HCT116 (cell line): ENCODE measurements around the gene KRT81. TPM values are rescaled to one million over a fixed set of nuclear protein-coding genes. Genes with fewer than 3 reads are reported as not detected.

ENCODE experiments used
- ATAC-seq: fragments of 200-7000 bp; cut with Tn5 transposase; 2 replicates; pipeline ENCODE4 v1.9.1; 2020; ENCODE audit warnings: mild to moderate bottlenecking, moderate library complexity
- BruUV-seq: library from RNA; stranded (reverse); fragments of 400-500 nt; replicated peaks from 2 replicates; lab custom pipeline; 2021; lab: Mats Ljungman, UMichigan
- CTCF ChIA-PET: fragments of 300-600 bp; sonication (Branson Sonifier 250); formaldehyde crosslinking; loops from one replicate; lab custom pipeline; 2021; ENCODE audit warnings: antibody characterized with exemption; lab: Charles Lee
- POLR2A ChIA-PET: fragments of 300-600, 350-600 bp; sonication (Branson Sonifier 250); formaldehyde crosslinking; loops from one replicate; lab custom pipeline; 2021; ENCODE audit warnings: antibody characterized with exemption; lab: Charles Lee
- RAD21 ChIA-PET, 2 experiments: fragments of 300-600 bp; sonication (Branson Sonifier 250); formaldehyde crosslinking; loops; one replicate each; lab custom pipeline; 2023; ENCODE audit warnings: low total read pairs in 2 of 2; ENCODE audit not compliant: uncharacterized antibody in 2 of 2, unreplicated experiment in 2 of 2, low non-redundant PET in 1 of 2; lab: Charles Lee
- DNase-seq: peaks from one replicate; pipeline ENCODE4 v3.0.0-alpha.2; 2010; ENCODE audit warnings: low read depth, low spot score
- H2AFZ ChIP-seq: fragments of 200-600 bp; shearing (Covaris generic), sonication (generic); 2 replicates; pipeline ENCODE4 v1.6.1; 2017; ENCODE audit warnings: low read depth, mixed run types, mixed read lengths, antibody characterized with exemption, low read length; ENCODE audit not compliant: poor library complexity, severe bottlenecking
- H3K27ac ChIP-seq: 2 replicates; pipeline ENCODE4 v1.5.1; 2012; ENCODE audit warnings: low read depth, low read length
- H3K27me3 ChIP-seq: fragments of 200-600 bp; sonication (generic); 2 replicates; pipeline ENCODE4 v1.6.1; 2016; ENCODE audit warnings: mixed run types, low read length, mixed read lengths; ENCODE audit not compliant: insufficient read depth
- H3K36me3 ChIP-seq, 2 experiments: fragments of 200-500 bp in 1 of 2; fragments of 200-600 bp in 1 of 2; sonication (Bioruptor generic) in 1 of 2; sonication (generic) in 1 of 2; 2 replicates each; pipeline versions ENCODE4 v1.5.1 to v1.6.1; 2014 to 2016; ENCODE audit warnings: low read length in 2 of 2, inconsistent platforms in 1 of 2, mixed read lengths in 1 of 2, mixed run types in 1 of 2; ENCODE audit not compliant: insufficient read depth in 2 of 2, control insufficient read depth in 1 of 2
- H3K4me1 ChIP-seq, 2 experiments: fragments of 200-600 bp in 1 of 2; sonication (generic) in 1 of 2; 2 replicates each; pipeline versions ENCODE4 v1.5.1 to v1.6.1; 2012 to 2017; ENCODE audit warnings: low read length in 2 of 2, inconsistent platforms in 1 of 2, mild to moderate bottlenecking in 1 of 2, mixed read lengths in 1 of 2, mixed run types in 1 of 2, moderate library complexity in 1 of 2; ENCODE audit not compliant: insufficient read depth in 2 of 2, control insufficient read depth in 1 of 2
- H3K4me2 ChIP-seq: fragments of 200-600 bp; sonication (generic); 2 replicates; pipeline ENCODE4 v1.6.1; 2017; ENCODE audit warnings: mixed run types, low read length, mixed read lengths
- H3K4me3 ChIP-seq, 2 experiments: fragments of 200-600 bp in 1 of 2; sonication (generic) in 1 of 2; replicated peaks in 1 of 2; 2 replicates each; pipeline ENCODE4 v1.5.1; 2011 to 2016; ENCODE audit warnings: low read length in 2 of 2, control low read depth in 1 of 2, low read depth in 1 of 2, mild to moderate bottlenecking in 1 of 2, mixed read lengths in 1 of 2, mixed run types in 1 of 2
- H3K79me2 ChIP-seq: fragments of 200-600 bp; sonication (generic); 2 replicates; pipeline ENCODE4 v1.6.1; 2017; ENCODE audit warnings: mild to moderate bottlenecking, mixed run types, low read length, moderate library complexity, mixed read lengths; ENCODE audit not compliant: insufficient read depth
- H3K9ac ChIP-seq: fragments of 200-600 bp; sonication (generic); 2 replicates; pipeline ENCODE4 v1.6.1; 2016; ENCODE audit warnings: low read length, mixed read lengths
- H3K9me2 ChIP-seq: fragments of 200-600 bp; sonication (generic), shearing (Covaris generic); 2 replicates; pipeline ENCODE4 v1.6.1; 2017; ENCODE audit warnings: mixed run types, mild to moderate bottlenecking, moderate library complexity; ENCODE audit not compliant: insufficient read depth
- H3K9me3 ChIP-seq, 2 experiments: fragments of 200-500 bp in 1 of 2; fragments of 200-600 bp in 1 of 2; sonication (Bioruptor generic) in 1 of 2; sonication (generic) in 1 of 2; 2 replicates each; pipeline ENCODE4 v1.6.1; 2014 to 2017; ENCODE audit warnings: low read length in 2 of 2, mixed read lengths in 2 of 2, inconsistent platforms in 1 of 2, low read depth in 1 of 2, mild to moderate bottlenecking in 1 of 2, mixed run types in 1 of 2, moderate library complexity in 1 of 2; ENCODE audit not compliant: control insufficient read depth in 1 of 2, insufficient read depth in 1 of 2
- H4K20me1 ChIP-seq: fragments of 200-600 bp; sonication (generic), shearing (Covaris generic); 2 replicates; pipeline ENCODE4 v1.6.1; 2017; ENCODE audit warnings: mixed run types, mild to moderate bottlenecking, moderate library complexity; ENCODE audit not compliant: insufficient read depth
- CEBPB ChIP-seq: IDR thresholded peaks from 2 replicates; pipeline ENCODE4 v1.6.1; 2012; ENCODE audit warnings: low read depth
- ELF1 ChIP-seq: IDR thresholded peaks from 2 replicates; pipeline ENCODE4 v1.6.1; 2012; ENCODE audit warnings: low read depth, borderline replicate concordance
- POLR2A ChIP-seq: IDR thresholded peaks from 2 replicates; pipeline ENCODE4 v1.7.0; 2011; ENCODE audit warnings: borderline replicate concordance; ENCODE audit not compliant: insufficient read depth, insufficient read length; ENCODE audit errors: extremely low read depth
- RAD21 ChIP-seq: IDR thresholded peaks from 2 replicates; pipeline ENCODE4 v1.6.1; 2012; ENCODE audit warnings: low read depth, mild to moderate bottlenecking
- YY1 ChIP-seq: IDR thresholded peaks from 2 replicates; pipeline ENCODE4 v1.6.1; 2011; ENCODE audit warnings: low read length, low read depth, moderate library complexity, mild to moderate bottlenecking; ENCODE audit not compliant: insufficient replicate concordance; ENCODE audit errors: extremely low read depth
- ZFX ChIP-seq: fragments of 450-650 bp; IDR thresholded peaks from 2 replicates; pipeline ENCODE4 v1.6.1; 2017
- intact Hi-C: fragments of 100-400 bp; cut with micrococcal nuclease; formaldehyde crosslinking; loops from 2 replicates; pipeline ENCODE4 v1.10.0; 2022
- total RNA-seq: library from RNA; stranded (reverse); gene quantifications from one replicate; pipeline ENCODE4 v1.2.1, GENCODE V29; 2021; ENCODE audit not compliant: unreplicated experiment
- TF ChIP-seq, protein P1 (sequence below): IDR thresholded peaks from 2 replicates; pipeline ENCODE4 v1.6.1; 2012; ENCODE audit warnings: low read depth
- TF ChIP-seq, protein P2 (sequence below), 3 experiments: fragments of 200-600 bp in 1 of 3; sonication (generic) in 1 of 3; IDR thresholded peaks in 2 of 3; conservative IDR thresholded peaks in 1 of 3; 2 replicates each; pipeline ENCODE4 v1.5.1; 2012 to 2017; ENCODE audit warnings: low read depth in 2 of 3, low read length in 2 of 3, antibody characterized with exemption in 1 of 3, borderline replicate concordance in 1 of 3, control low read depth in 1 of 3, mild to moderate bottlenecking in 1 of 3, mixed read lengths in 1 of 3, mixed run types in 1 of 3, moderate library complexity in 1 of 3; ENCODE audit not compliant: insufficient read depth in 1 of 3

KRT81 gene
- total RNA-seq, 1 experiment from 2014 or later: 0.84 TPM

DNA sequence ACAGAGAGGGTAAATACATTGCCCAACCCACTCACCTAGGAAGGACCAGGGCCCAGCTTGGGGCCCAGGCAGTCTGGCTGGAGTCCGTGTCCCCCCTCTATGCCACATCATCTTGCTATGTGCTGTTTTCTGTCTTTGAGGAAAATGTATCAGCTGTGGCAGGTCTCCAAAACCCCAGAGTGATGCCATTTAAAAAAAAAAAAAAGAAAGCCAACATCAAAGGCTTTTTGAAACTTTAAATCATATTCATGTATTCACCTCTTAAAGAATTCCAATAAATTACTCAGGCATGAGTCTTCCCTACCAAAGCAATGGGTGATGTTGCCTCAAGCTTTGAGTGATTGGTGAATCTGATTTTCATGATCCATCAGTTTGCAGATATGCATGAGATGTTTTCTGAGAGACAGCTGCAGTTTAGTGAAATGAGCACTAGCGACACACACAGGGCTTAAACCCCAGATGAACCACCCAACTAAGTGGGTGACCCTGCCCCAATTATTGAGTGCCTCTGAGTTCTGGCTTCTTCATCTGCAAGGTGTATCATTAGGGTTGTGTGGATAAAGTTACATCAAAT, 6.1 kb downstream of the KRT81 start (continued):
- TF ChIP-seq, protein P1, sequence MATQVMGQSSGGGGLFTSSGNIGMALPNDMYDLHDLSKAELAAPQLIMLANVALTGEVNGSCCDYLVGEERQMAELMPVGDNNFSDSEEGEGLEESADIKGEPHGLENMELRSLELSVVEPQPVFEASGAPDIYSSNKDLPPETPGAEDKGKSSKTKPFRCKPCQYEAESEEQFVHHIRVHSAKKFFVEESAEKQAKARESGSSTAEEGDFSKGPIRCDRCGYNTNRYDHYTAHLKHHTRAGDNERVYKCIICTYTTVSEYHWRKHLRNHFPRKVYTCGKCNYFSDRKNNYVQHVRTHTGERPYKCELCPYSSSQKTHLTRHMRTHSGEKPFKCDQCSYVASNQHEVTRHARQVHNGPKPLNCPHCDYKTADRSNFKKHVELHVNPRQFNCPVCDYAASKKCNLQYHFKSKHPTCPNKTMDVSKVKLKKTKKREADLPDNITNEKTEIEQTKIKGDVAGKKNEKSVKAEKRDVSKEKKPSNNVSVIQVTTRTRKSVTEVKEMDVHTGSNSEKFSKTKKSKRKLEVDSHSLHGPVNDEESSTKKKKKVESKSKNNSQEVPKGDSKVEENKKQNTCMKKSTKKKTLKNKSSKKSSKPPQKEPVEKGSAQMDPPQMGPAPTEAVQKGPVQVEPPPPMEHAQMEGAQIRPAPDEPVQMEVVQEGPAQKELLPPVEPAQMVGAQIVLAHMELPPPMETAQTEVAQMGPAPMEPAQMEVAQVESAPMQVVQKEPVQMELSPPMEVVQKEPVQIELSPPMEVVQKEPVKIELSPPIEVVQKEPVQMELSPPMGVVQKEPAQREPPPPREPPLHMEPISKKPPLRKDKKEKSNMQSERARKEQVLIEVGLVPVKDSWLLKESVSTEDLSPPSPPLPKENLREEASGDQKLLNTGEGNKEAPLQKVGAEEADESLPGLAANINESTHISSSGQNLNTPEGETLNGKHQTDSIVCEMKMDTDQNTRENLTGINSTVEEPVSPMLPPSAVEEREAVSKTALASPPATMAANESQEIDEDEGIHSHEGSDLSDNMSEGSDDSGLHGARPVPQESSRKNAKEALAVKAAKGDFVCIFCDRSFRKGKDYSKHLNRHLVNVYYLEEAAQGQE: no peak
- TF ChIP-seq, protein P2, sequence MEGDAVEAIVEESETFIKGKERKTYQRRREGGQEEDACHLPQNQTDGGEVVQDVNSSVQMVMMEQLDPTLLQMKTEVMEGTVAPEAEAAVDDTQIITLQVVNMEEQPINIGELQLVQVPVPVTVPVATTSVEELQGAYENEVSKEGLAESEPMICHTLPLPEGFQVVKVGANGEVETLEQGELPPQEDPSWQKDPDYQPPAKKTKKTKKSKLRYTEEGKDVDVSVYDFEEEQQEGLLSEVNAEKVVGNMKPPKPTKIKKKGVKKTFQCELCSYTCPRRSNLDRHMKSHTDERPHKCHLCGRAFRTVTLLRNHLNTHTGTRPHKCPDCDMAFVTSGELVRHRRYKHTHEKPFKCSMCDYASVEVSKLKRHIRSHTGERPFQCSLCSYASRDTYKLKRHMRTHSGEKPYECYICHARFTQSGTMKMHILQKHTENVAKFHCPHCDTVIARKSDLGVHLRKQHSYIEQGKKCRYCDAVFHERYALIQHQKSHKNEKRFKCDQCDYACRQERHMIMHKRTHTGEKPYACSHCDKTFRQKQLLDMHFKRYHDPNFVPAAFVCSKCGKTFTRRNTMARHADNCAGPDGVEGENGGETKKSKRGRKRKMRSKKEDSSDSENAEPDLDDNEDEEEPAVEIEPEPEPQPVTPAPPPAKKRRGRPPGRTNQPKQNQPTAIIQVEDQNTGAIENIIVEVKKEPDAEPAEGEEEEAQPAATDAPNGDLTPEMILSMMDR (IDR thresholded peaks at IDR 0.05 in 2 of 3, conservative IDR thresholded peaks at IDR 0.05 in 1 of 3; ENCODE audit: borderline replicate concordance in 1 of 3, insufficient read depth in 1 of 3, low read depth in 2 of 3, low read length in 2 of 3): no peak
- TF ChIP-seq CEBPB: no peak
- no peak for TF ChIP-seq POLR2A
- TF ChIP-seq YY1: no peak
- no peak for TF ChIP-seq ZFX

DNA sequence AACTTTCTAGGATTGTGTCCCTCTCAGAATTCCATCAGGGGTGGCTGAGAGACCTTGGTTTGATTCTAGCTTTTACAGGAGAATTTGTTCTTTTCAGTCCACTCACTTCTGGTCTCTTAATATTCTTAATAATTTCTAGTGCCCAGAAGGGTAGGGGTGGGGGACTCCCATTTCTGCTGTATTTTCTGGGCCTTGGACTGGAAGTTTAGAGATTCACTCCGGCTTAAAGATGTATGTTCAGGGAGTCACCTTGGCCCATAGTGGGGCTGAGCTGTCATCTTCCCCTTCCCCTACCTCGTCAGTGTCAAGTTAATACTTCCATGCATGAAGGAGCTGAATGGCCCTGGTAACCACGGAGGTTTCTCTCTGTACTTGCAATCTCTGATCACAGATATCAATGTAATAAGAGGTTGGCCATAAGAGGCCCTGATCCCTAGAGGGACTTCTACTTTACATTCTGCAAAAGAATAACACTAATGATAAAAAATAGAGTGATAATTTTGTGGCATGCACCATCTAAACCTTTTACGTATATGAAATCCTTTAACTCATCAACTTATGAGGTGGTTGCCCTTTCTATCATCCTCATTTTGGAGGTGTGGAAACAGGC, 6.7 kb downstream of the KRT81 start:
- POLR2A ChIA-PET: interaction anchor here (1.0 to 1.9 kb wide), 4 partner anchors 24 to 138 kb away, joined by 3 to 5 read pairs (median 4); no protein-coding TSS in a partner anchor
- intact Hi-C loops: loop anchor here (5.0 kb wide), 1 partner anchor 588 kb away; no protein-coding TSS in a partner anchor
- H2AFZ ChIP-seq: no peak overlapping the region
- ATAC-seq (no peak), DNase-seq (no peak)
- H3K36me3 ChIP-seq: no peaks in the 10 kb centered on the region
- TF ChIP-seq RAD21 (no peak), ELF1 (no peak)
- H3K4me3 ChIP-seq: no peak overlapping the region
- H3K9ac ChIP-seq: peak overlapping the region; percentile 1; the same call in 1 of the 2 replicates
- no peaks in the 10 kb centered on the region for H3K27me3 ChIP-seq
- CTCF ChIA-PET: interaction anchor here (0.9 to 1.7 kb wide), 5 partner anchors 12 to 595 kb away, joined by 3 to 7 read pairs (median 4); no protein-coding TSS in a partner anchor
- no peaks in the 10 kb centered on the region for H3K9me2 ChIP-seq
- no peaks in the 10 kb centered on the region for H3K9me3 ChIP-seq
- H3K27ac ChIP-seq: no peak overlapping the region
- H3K79me2 ChIP-seq: no peaks in the 10 kb centered on the region
- no TSS peak for BruUV-seq
- RAD21 ChIA-PET: no interaction called here
- H3K4me2 ChIP-seq: peak overlapping the region; percentile 27
- H4K20me1 ChIP-seq: no peaks in the 10 kb centered on the region
- H3K4me1 ChIP-seq: peaks cover 44 to 73% of the 10 kb centered on the region in 2 experiments
